ENCODE results near the gene SFRP5.

Gene SFRP5, protein sequence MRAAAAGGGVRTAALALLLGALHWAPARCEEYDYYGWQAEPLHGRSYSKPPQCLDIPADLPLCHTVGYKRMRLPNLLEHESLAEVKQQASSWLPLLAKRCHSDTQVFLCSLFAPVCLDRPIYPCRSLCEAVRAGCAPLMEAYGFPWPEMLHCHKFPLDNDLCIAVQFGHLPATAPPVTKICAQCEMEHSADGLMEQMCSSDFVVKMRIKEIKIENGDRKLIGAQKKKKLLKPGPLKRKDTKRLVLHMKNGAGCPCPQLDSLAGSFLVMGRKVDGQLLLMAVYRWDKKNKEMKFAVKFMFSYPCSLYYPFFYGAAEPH

DNA sequence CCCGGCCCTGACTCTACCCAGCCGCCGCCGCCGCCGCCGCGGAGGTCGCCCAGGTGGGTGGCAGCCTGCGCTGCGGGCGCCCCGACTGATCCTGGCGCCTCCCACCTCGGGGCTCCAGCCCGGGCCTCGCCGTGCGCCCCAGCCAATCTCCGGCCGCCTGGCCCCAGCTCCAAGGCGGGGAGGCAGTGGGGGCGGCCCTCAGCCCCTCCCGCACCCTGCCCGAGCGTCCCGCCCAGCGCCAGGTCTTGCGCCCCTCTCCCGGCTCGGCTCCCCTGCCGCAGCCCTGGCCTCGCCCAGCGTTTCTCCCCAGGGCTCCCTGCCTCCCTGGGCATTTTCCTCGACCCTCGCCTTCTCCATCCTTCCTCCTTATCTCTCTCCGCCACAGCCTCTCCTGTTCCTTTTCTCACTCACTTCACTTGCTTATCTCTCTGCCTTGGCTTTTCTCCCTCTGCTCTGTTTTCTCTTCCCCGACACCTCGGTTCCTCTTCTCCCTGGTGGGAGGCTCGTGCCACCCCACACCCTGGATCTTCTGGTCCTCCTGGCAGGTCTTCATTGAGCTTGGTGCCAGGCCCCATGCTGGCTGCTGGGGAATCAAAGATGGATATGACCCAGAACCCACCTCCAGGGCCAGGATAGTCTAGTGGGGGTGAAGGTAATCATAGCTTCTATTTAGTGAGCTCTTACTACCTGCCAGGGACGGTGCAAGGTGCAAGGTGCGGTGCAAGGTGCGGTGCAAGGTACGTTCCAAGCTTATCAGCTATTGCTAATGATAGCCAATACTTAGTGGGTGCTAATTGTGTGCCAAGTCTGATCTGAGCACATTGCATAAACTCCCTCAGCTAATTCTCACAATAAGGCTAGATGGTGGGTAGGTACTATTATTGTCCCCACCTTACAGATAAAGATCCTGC lies at the start of gene SFRP5:
TSS of gene SFRP5 (minus strand) at position 87 of the 911 bp plus-strand sequence. CDS start 166 bp downstream, outside the sequence.
- no peak within 1 kb of the TSS for H3K27ac ChIP-seq
- no peak for TF ChIP-seq ZFX (IDR thresholded peaks at IDR 0.05; ENCODE audit: borderline replicate concordance)
- no peak for TF ChIP-seq CTCF (IDR thresholded peaks at IDR 0.05)

DNA sequence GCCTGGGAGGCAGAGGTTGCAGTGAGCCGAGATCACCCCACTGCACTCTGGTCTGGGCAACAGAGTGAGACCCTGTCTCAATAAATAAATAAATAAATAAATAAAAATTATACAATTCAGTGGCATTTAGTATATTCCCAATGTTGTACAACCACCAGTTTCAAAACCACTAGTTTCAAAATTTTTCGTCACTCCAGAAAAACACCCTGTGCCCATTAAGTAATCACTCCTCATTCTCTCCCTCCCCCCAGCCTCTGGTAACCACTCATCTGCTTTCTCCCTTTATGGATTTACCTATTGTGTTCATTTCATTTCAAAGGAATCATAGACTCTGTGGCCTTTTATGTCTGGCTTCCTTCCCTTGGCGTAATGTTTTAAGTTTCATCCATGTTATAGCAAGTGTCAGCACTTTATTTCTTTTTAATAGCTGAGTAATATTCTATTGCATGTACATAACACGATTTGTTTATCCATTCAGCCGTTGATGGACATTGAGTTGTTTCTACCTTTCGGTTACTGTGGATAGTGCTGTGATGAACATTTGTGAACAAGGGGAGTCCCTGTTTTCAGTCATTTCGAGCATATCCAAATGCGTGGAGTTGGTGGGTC lies 48.4 kb upstream of the SFRP5 start:
- no peak for TF ChIP-seq CTCF (IDR thresholded peaks at IDR 0.05)
- TF ChIP-seq ZFX (IDR thresholded peaks at IDR 0.05; ENCODE audit: borderline replicate concordance): no peak
- no peak overlapping the region for H3K27ac ChIP-seq

DNA sequence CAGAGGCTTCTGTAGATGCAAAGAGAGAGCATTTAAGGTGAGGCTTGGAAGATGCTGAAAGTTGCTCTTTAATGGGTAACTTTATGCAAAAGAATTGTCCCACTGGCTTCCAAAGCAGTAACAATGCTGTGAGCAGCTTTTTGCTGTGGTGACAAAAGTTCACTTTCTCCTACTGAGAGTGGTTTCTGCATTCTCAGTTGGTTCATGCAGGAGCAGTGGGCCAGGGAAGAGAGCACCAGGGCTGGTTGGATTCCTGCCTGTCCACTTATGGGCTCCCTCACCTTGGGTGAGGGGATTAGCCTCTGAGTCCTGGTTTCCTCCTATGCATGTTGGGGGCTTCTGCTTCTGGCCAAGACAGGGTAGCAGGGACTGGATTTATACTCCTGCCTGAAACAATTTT lies 46.8 kb upstream of the SFRP5 start:
- TF ChIP-seq CTCF (IDR thresholded peaks at IDR 0.05) (no peak), ZFX (IDR thresholded peaks at IDR 0.05; ENCODE audit: borderline replicate concordance) (no peak)

GRCh38 chr10:97816609-97817008 lies 44.8 kb upstream of the SFRP5 start:
- H3K27ac ChIP-seq: no peak overlapping the region
- TF ChIP-seq CTCF (IDR thresholded peaks at IDR 0.05) (no peak), ZFX (IDR thresholded peaks at IDR 0.05; ENCODE audit: borderline replicate concordance) (no peak)

More for the DNA sequence above, 46.8 kb upstream of the SFRP5 start:
- no peak overlapping the region for H3K27ac ChIP-seq

- TF ChIP-seq ZFX (IDR thresholded peaks at IDR 0.05; ENCODE audit: borderline replicate concordance): no peak
- TF ChIP-seq CTCF (IDR thresholded peaks at IDR 0.05): no peak
- no peak overlapping the region for H3K27ac ChIP-seq
Measured at GRCh38 chr10:97814996-97815395, 43.2 kb upstream of the SFRP5 start.

DNA sequence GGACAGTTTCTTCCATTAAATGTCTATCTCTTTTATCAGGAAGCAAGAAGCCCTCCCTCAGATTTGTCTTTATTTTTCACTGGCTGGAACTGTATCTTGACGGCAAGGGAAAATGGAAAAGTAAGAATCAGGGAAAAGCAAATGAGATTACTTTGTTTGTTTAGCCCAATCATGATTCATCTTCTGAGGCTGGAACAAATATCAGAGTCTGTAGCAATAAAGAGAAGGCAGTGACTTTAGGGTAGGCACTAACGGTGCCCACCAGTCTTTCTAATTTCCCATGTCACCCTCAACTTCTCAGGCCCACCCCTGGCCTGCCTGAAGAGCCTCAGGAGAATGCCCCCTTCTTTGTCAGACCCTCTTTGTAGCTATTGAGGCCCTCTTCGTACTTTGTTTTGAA lies 41.5 kb upstream of the SFRP5 start:
- TF ChIP-seq ZFX (IDR thresholded peaks at IDR 0.05; ENCODE audit: borderline replicate concordance): no peak
- TF ChIP-seq CTCF (IDR thresholded peaks at IDR 0.05): no peak

More for the DNA sequence above, 41.5 kb upstream of the SFRP5 start:
- H3K27ac ChIP-seq: no peak overlapping the region

All from 22Rv1 (cell line).